ENCODE results near the gene KDM5A. TPM values are rescaled to one million over a fixed set of nuclear protein-coding genes. Genes with fewer than 3 reads are reported as not detected.

The KDM5A gene
- total RNA-seq, 1 donor = 46.2 TPM

DNA sequence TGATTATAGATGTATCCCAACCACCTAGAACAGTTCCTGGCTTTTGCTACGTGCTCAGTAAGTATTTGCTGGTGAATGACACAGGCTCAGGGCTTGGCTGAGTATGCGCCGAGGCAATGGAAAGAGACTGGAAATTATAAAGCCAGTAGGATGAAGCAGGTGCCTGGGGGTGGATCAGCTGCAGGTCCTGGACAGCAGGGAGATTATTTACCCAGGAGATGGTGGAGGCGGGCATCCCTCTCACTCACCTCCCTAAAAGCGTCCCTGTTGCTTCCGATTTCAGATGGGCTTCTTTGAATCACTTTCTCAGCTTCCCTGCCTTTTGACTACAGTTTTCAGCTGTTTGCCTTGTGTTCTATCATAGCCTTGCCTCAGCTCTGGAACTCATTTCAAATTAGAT lies 132.9 kb downstream of the KDM5A start:
- no peak overlapping the region for H3K4me3 ChIP-seq (ENCODE audit: low read depth, low read length)
- TF ChIP-seq, protein P1, sequence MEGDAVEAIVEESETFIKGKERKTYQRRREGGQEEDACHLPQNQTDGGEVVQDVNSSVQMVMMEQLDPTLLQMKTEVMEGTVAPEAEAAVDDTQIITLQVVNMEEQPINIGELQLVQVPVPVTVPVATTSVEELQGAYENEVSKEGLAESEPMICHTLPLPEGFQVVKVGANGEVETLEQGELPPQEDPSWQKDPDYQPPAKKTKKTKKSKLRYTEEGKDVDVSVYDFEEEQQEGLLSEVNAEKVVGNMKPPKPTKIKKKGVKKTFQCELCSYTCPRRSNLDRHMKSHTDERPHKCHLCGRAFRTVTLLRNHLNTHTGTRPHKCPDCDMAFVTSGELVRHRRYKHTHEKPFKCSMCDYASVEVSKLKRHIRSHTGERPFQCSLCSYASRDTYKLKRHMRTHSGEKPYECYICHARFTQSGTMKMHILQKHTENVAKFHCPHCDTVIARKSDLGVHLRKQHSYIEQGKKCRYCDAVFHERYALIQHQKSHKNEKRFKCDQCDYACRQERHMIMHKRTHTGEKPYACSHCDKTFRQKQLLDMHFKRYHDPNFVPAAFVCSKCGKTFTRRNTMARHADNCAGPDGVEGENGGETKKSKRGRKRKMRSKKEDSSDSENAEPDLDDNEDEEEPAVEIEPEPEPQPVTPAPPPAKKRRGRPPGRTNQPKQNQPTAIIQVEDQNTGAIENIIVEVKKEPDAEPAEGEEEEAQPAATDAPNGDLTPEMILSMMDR (IDR thresholded peaks at IDR 0.05; ENCODE audit: insufficient read depth, low read length) = no peak

DNA sequence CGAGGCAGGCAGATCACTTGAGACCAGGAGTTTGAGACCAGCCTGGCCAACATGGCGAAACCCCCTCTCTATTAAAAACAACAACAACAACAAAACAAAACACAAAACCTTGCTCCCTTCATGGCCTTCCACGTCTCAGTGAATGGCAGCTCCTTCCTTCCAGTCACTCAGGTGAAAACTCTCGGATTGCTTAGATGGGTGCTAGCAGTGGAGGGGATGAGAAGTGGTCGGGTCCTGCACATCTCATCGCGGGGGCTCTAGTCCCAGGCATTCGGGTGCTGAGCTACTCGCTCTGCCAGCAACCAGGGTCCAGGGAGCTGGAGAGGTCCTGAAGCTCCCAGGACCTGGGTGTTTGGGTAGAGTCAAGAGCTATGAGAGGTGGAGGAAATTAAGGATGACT lies 134.2 kb downstream of the KDM5A start:
- DNase-seq (ENCODE audit: low read depth) = no peak
- TF ChIP-seq, protein P1 (IDR thresholded peaks at IDR 0.05; ENCODE audit: insufficient read depth, low read length) = no peak
- H3K4me3 ChIP-seq (ENCODE audit: low read depth, low read length) = no peak overlapping the region

More for the DNA sequence above, 132.9 kb downstream of the KDM5A start:
- DNase-seq (ENCODE audit: low read depth) = no peak

DNA sequence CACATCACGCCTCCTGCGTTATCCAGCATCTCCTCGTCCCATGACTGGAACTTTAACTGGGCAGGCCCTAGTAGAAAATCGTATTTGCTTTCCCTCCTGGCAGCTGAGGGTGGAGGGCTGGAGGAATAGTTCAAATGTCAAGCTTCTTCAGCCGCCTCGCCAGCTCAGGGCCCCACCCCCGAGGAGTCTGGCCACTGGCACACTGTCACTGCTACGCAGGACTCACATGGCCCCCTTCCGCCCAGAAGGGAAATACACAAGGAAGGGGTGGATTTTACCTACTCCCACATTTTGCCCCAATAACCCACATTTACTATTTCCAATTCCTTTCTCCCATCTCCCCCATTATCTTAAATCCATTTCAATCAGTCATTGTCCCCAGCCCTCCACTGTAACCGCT lies 135.1 kb downstream of the KDM5A start:
- DNase-seq (ENCODE audit: low read depth) = no peak
- TF ChIP-seq, protein P1 (IDR thresholded peaks at IDR 0.05; ENCODE audit: insufficient read depth, low read length) = no peak
- no peak overlapping the region for H3K4me3 ChIP-seq (ENCODE audit: low read depth, low read length)

DNA sequence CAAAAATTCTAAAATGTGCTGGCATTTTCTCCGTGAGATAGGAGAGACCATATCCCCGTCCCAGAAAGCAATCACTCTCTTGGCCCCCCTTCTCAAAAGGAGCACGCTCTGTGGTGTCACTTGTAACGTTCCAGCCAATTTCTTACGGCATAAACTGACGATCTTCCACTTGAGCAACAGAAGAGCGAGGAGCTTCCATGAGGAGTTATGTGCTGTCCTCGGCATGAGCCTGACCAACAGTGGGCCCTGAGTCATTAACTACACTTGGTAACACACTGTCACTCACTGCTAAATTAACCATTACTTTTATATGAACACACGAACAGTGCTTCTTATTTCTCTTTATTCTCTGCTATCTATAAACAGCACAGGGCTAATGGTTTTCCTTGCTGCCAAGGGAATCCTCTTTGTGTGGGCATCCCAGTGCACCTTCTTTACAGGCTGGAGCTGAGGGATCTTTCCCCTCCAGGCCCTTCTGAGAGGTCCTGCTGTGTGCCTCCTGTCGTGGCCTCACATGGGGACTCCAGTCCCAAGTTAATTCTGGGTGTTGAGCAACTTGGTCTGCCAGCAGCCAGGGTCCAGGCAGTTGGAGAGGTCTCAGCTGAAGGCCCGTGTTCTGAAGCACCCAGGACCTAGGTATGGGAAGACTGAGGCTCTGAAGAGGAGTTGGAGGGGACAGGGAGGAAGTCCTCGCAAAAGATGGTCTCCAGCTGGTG lies 135.8 kb downstream of the KDM5A start:
- no peak overlapping the region for H3K4me3 ChIP-seq (ENCODE audit: low read depth, low read length)
- TF ChIP-seq, protein P1 (IDR thresholded peaks at IDR 0.05; ENCODE audit: insufficient read depth, low read length) = no peak
- no peak for DNase-seq (ENCODE audit: low read depth)

DNA sequence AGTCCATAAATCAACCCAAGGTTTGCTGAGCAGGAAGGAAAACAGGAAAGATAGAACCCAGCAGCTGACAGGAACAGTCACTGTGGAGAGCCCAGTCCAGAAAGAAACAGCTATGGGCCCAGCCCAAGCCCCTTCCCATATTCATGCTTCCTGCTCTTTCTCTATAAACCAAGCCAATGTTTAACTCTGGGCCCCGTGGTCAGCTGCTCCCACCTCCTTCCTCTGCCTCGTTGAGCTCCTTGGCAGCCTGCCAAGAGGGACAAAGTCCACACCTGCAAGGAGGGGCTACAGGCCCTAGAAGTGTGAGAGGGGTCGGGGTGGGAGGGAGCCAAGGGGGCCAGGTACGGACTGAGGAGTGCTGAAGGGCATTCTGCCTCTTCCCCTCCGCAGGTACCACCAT lies 136.5 kb downstream of the KDM5A start:
- TF ChIP-seq, protein P1 (IDR thresholded peaks at IDR 0.05; ENCODE audit: insufficient read depth, low read length) = no peak
- H3K4me3 ChIP-seq (ENCODE audit: low read depth, low read length) = no peak overlapping the region

DNA sequence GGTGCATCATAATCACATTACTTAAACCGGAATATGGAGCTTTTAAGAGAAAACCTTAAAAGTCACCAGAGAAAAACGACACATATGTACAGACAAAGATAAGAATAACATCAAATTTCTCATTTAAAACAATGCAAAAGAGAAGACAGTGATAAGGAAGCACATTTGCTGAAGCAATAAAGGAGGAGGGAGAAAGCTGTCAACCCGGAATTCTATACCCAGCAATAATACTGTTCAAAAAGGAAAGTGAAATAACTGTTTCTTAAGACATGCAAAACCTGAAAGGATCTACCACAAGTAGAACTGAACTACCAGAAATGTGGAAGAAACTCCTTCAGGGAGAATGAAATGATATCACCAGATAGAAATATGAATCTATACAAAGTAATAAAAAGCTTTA lies 141.8 kb downstream of the KDM5A start:
- TF ChIP-seq, protein P1 (IDR thresholded peaks at IDR 0.05; ENCODE audit: insufficient read depth, low read length) = no peak
- H3K4me3 ChIP-seq (ENCODE audit: low read depth, low read length) = no peak overlapping the region
- no peak for DNase-seq (ENCODE audit: low read depth)

More for the DNA sequence above, 136.5 kb downstream of the KDM5A start:
- DNase-seq (ENCODE audit: low read depth) = no peak

DNA sequence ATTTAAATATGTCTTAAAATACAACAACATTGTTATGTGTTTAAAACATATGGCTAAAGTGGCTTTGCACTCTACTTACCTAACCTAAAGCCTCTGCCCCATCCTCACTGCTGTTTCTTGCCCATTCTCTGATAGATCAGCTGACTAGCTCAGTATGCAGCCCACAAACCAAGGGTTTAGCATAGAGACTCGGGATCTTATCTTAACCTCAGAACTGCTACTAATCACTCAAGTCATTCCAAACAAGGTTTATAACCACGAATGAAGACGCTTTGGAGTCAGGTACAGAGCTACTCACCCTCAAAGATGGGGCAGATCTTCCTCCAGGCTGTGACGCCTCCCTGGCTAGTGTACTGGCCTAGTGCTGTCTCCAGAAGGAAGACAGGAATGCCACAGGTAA lies 145.7 kb downstream of the KDM5A start:
- H3K4me3 ChIP-seq (ENCODE audit: low read depth, low read length) = no peak overlapping the region
- TF ChIP-seq, protein P1 (IDR thresholded peaks at IDR 0.05; ENCODE audit: insufficient read depth, low read length) = no peak
- DNase-seq (ENCODE audit: low read depth) = no peak
